BJ (cell line): ENCODE data around the gene ARID3C. TPM values are rescaled to one million over a fixed set of nuclear protein-coding genes. Genes with fewer than 3 reads are reported as not detected.

Experiments used
- CTCF ChIA-PET: fragments of 350-600 bp; formaldehyde crosslinking; extraction: SDS; loops from one replicate; lab custom pipeline; 2021; ENCODE audit warnings: antibody characterized with exemption, inconsistent platforms; lab: Yijun Ruan, JAX
- POLR2A ChIA-PET: fragments of 300-600 bp; sonication (Branson Sonifier 250); formaldehyde crosslinking; extraction: SDS; loops from one replicate; lab custom pipeline; 2021; ENCODE audit warnings: antibody characterized with exemption; lab: Charles Lee
- DNase-seq: peaks from one replicate; pipeline ENCODE4 v3.0.0-alpha.2; 2011; ENCODE audit warnings: low read depth
- H3K27me3 ChIP-seq: 2 replicates; pipeline ENCODE4 v1.6.0; 2011; ENCODE audit warnings: low read length; ENCODE audit not compliant: control insufficient read depth, insufficient read depth
- H3K36me3 ChIP-seq: 2 replicates; pipeline ENCODE4 v1.5.1; 2011; ENCODE audit warnings: low read length; ENCODE audit not compliant: control insufficient read depth, insufficient read depth
- H3K4me3 ChIP-seq: 2 replicates; pipeline ENCODE4 v1.5.1; 2011; ENCODE audit warnings: low read depth, mild to moderate bottlenecking, control low read depth, low read length
- CTCF ChIP-seq: IDR thresholded peaks from 2 replicates; pipeline ENCODE4 v1.5.1; 2011; ENCODE audit warnings: low read depth, mild to moderate bottlenecking, control low read depth, inconsistent platforms, low read length, moderate library complexity; ENCODE audit not compliant: insufficient read depth
- polyA plus RNA-seq: library from polyadenylated mRNA; depleted of rRNA; stranded (reverse); fragments of >200 nt; gene quantifications from 2 replicates; pipeline ENCODE4 v1.2.3, GENCODE V29; 2011

The ARID3C gene
- polyA plus RNA-seq, 1 experiment: not detected

- DNase-seq: no peak
- Histone ChIP-seq H3K27me3 (peaks cover 32% of the 10 kb centered on the region), H3K36me3 (no peaks in the 10 kb centered on the region), H3K4me3 (no peak overlapping the region)
- ChIA-PET POLR2A (no interaction called here), CTCF (interaction anchor here (0.6 to 6.9 kb wide), 3 partner anchors 11 to 34 kb away, joined by 3 to 52 read pairs (median 4); no protein-coding TSS in a partner anchor)
- no peak for TF ChIP-seq CTCF
These were observed 47.5 kb downstream of the ARID3C start for GRCh38 chr9:34581318-34581717.

- TF ChIP-seq CTCF: no peak
- ChIA-PET POLR2A (no interaction called here), CTCF (interaction anchor here (1.6 to 6.9 kb wide), 2 partner anchors 12 to 32 kb away, joined by 7 to 52 read pairs; no protein-coding TSS in a partner anchor)
These were observed 48.5 kb downstream of the ARID3C start for GRCh38 chr9:34580358-34580757.

GRCh38 chr9:34579808-34580163, 49.1 kb downstream of the ARID3C start:
- no peak for TF ChIP-seq CTCF
- no peaks in the 10 kb centered on the region for H3K36me3 ChIP-seq
- H3K27me3 ChIP-seq: peaks cover 38% of the 10 kb centered on the region
- POLR2A ChIA-PET: no interaction called here
- no peak for DNase-seq
- CTCF ChIA-PET: interaction anchor here (1.6 to 6.9 kb wide), 2 partner anchors 12 to 32 kb away, joined by 7 to 52 read pairs; no protein-coding TSS in a partner anchor
- no peak overlapping the region for H3K4me3 ChIP-seq

More at GRCh38 chr9:34580358-34580757, 48.5 kb downstream of the ARID3C start:
- no peaks in the 10 kb centered on the region for H3K36me3 ChIP-seq
- no peak for DNase-seq
- H3K27me3 ChIP-seq: peaks cover 35% of the 10 kb centered on the region
- no peak overlapping the region for H3K4me3 ChIP-seq

GRCh38 chr9:34579104-34579807, 49.6 kb downstream of the ARID3C start:
- POLR2A ChIA-PET: no interaction called here
- Histone ChIP-seq H3K27me3 (peaks cover 38% of the 10 kb centered on the region), H3K36me3 (no peaks in the 10 kb centered on the region), H3K4me3 (no peak overlapping the region)
- no peak for TF ChIP-seq CTCF
- CTCF ChIA-PET: interaction anchor here (1.6 to 6.9 kb wide), 3 partner anchors 13 to 32 kb away, joined by 7 to 52 read pairs (median 9); no protein-coding TSS in a partner anchor
- DNase-seq: no peak

- H3K4me3 ChIP-seq: no peak overlapping the region
- no peaks in the 10 kb centered on the region for H3K36me3 ChIP-seq
- H3K27me3 ChIP-seq: peaks cover 38% of the 10 kb centered on the region
- ChIA-PET CTCF (interaction anchor here (2.1 to 6.9 kb wide), 2 partner anchors 14 to 31 kb away, joined by 9 to 52 read pairs; no protein-coding TSS in a partner anchor), POLR2A (no interaction called here)
- no peak for DNase-seq
- TF ChIP-seq CTCF: no peak
These were observed 50.4 kb downstream of the ARID3C start for GRCh38 chr9:34578241-34579103.
